Immature natural killer cell (primary cell): Measurements from ENCODE around the gene UST. TPM values are rescaled to one million over a fixed set of nuclear protein-coding genes. Genes with fewer than 3 reads are reported as not detected.
A peak's percentile ranks its signal among the peaks of the same experiment; 100 is the strongest.

Experiments used
- DNase-seq, 3 donors: peaks; one replicate each; pipeline ENCODE4 v3.0.0; 2022; ENCODE audit warnings: mixed read lengths in 1 of 3
- H3K27ac Mint-ChIP-seq, 6 donors: one replicate each; pipeline ENCODE4 v1.8.0; 2020; ENCODE audit warnings: mixed read lengths in 6 of 6, mild to moderate bottlenecking in 5 of 6, inconsistent platforms in 4 of 6, moderate library complexity in 3 of 6
- H3K27me3 Mint-ChIP-seq, 3 donors: one replicate each; pipeline ENCODE4 v1.8.0; 2020 to 2021; ENCODE audit warnings: low read depth in 3 of 3, mild to moderate bottlenecking in 3 of 3, mixed read lengths in 3 of 3, moderate library complexity in 3 of 3, inconsistent platforms in 1 of 3
- H3K36me3 Mint-ChIP-seq, 3 donors: one replicate each; pipeline ENCODE4 v1.8.0; 2020; ENCODE audit warnings: mixed read lengths in 3 of 3, inconsistent platforms in 2 of 3, mild to moderate bottlenecking in 2 of 3
- H3K4me1 Mint-ChIP-seq, 2 donors: one replicate each; pipeline ENCODE4 v1.8.0; 2020; ENCODE audit warnings: inconsistent platforms in 2 of 2, mild to moderate bottlenecking in 2 of 2, mixed read lengths in 2 of 2, moderate library complexity in 1 of 2
- H3K4me3 Mint-ChIP-seq, 5 donors: one replicate each; pipeline ENCODE4 v1.8.0; 2020; ENCODE audit warnings: mild to moderate bottlenecking in 5 of 5, mixed read lengths in 5 of 5, inconsistent platforms in 3 of 5, moderate library complexity in 3 of 5
- H3K9me3 Mint-ChIP-seq, 6 donors: one replicate each; pipeline ENCODE4 v1.8.0; 2020; ENCODE audit warnings: mild to moderate bottlenecking in 6 of 6, mixed read lengths in 6 of 6, inconsistent platforms in 4 of 6, moderate library complexity in 3 of 6
- polyA plus RNA-seq, 3 donors: library from polyadenylated mRNA; unstranded; fragments of 300-500 nt; fragmentation: Illumina TruSeq; gene quantifications; one replicate each; pipeline ENCODE4 v1.2.3, GENCODE V29; 2021

The UST gene
- polyA plus RNA-seq, 3 donors from 2014 or later: 3.7 to 6.9 (median 6.3) TPM

DNA sequence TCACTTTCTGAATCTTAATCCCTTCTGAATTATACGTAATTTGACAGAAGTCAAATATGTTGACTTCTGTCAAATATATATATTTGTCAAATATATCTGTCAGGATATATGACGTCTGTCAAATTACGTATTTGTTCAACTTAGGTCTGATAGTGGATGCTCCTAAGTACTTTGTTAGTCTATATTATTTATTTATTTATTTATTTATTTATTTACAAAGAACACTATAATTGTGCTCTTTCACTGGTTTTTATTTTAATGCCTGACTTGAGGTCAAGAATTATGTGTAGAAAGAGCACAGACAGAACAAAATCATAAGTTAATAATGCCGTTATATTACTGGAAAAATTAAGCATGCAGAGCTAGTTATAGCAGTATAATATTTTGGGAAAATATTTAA, 81.2 kb downstream of the UST start:
- H3K27me3 Mint-ChIP-seq: peaks cover 0 to 3% (median 2%) of the 10 kb centered on the region in 3 donors
- H3K4me1 Mint-ChIP-seq: peaks cover 74 to 80% of the 10 kb centered on the region in 2 donors
- H3K27ac Mint-ChIP-seq: no peak overlapping the region
- H3K9me3 Mint-ChIP-seq: no peaks in the 10 kb centered on the region
- no peak overlapping the region for H3K4me3 Mint-ChIP-seq
- no peak for DNase-seq
- peaks cover 0 to 4% (median 0%) of the 10 kb centered on the region in 3 donors for H3K36me3 Mint-ChIP-seq

DNA sequence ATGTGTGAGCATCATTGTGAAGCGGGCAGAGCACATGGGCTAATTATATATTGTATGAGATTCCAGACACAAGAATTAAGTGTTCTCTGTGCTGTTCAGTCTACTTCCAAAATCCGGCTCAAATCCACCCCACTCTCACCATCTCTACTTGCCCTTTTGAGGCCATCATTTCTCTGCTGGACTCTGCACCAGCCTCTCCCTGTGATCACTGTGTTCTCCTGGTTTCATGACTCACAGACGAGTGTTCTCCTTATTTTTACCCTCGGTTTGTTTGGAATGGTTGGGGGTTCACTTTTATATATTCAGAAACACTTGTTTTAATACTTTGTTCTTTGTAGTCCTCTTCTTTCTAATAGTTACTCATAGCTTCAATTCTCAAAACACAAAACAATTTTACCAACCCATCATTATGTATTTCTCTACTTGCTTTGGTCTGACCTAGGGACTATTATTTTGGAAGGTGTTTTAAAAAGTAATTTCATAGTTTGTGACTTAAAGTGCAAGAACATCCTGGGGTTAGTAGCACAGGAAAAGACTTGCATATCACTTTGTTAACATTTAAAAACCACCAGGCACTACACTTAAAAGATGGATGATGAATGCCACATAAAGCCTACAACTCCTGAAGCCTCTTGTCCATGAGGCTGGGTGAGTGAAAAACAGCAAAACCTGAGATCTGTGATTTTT, 82.7 kb downstream of the UST start:
- H3K27me3 Mint-ChIP-seq: peaks cover 0 to 3% (median 2%) of the 10 kb centered on the region in 3 donors
- DNase-seq: peak; percentile 30 to 41 (median 40)
- peaks cover 0 to 4% (median 0%) of the 10 kb centered on the region in 3 donors for H3K36me3 Mint-ChIP-seq
- peaks cover 61 to 68% of the 10 kb centered on the region in 2 donors for H3K4me1 Mint-ChIP-seq
- no peaks in the 10 kb centered on the region for H3K9me3 Mint-ChIP-seq
- H3K4me3 Mint-ChIP-seq: peak overlapping the region; percentile 66 to 92 (median 82)
- H3K27ac Mint-ChIP-seq: peak overlapping the region; percentile 71 to 94 (median 84)

DNA sequence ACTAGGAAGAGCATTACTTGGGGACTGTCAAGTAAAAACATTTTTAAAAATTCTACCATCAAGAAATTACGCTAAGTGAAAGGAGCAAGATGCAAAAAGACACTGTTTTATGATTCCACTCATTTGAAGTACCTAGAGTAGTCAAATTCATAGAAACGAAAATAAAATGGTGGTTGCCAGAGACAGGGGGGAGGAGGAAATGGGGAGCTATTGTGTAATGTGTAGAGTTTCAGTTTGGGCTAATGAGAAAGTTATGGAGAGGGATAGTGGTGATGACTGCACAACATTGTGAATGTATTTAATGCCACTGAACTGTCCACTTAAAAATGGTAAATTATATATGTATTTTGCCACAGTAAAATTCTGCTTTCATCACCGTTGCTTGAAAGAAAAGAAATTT, 83.8 kb downstream of the UST start:
- peak overlapping the region; percentile 71 to 94 (median 84) for H3K27ac Mint-ChIP-seq
- H3K27me3 Mint-ChIP-seq: peaks cover 0 to 3% (median 2%) of the 10 kb centered on the region in 3 donors
- peak overlapping the region; percentile 66 to 92 (median 82) for H3K4me3 Mint-ChIP-seq
- peaks cover 55 to 59% of the 10 kb centered on the region in 2 donors for H3K4me1 Mint-ChIP-seq
- H3K9me3 Mint-ChIP-seq: no peaks in the 10 kb centered on the region
- peaks cover 0 to 3% (median 0%) of the 10 kb centered on the region in 3 donors for H3K36me3 Mint-ChIP-seq
- DNase-seq: peak in 2 of 3 donors; percentile 15 to 22

DNA sequence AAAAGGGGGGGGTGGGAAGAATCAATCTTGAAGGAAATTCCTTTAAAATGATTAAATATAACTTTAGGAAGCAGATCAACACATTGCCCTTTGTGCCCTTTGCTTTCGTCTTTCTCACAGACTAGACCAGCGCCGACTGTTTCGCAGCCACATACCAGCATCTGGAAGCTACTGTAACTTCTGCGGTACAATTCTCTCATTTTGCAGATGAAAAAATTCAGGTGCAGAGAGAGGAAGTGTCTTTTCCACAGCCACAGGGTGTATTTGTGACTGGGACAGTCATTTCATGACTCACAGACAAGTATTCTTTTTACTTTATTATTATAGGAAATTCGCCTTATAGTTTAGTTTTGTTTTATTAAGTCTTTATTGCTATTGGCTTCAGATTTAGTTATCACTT, 84.2 kb downstream of the UST start:
- peak; percentile 43 to 65 (median 60) for DNase-seq
- Mint-ChIP-seq H3K9me3 (no peaks in the 10 kb centered on the region), H3K36me3 (peaks cover 0 to 3% (median 0%) of the 10 kb centered on the region in 3 donors), H3K4me3 (peak overlapping the region; percentile 66 to 92 (median 82)), H3K27ac (peak overlapping the region; percentile 71 to 94 (median 84)), H3K27me3 (peaks cover 0 to 3% (median 2%) of the 10 kb centered on the region in 3 donors), H3K4me1 (peaks cover 54 to 59% of the 10 kb centered on the region in 2 donors)

DNA sequence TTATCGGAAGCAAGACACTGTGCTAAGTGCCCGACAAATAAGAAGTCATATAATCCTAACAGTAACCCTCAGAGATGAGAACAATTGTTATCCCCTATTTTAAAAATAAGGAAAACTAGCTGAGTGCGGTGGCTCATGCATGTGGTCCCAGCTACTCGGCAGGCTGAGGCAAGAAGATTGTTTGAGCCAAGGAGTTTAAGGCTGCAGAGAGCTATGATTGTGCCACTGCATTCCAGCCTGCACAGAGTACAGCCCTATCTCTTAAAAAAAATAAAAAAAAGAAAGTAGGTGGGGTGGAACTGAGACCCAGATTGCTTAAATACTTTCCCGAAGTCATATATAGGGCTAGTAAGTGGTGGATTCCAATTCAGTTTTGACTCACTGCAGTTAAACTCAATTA, 84.7 kb downstream of the UST start:
- Mint-ChIP-seq H3K27ac (peak overlapping the region; percentile 71 to 94 (median 84)), H3K4me1 (peaks cover 50 to 57% of the 10 kb centered on the region in 2 donors), H3K9me3 (no peaks in the 10 kb centered on the region), H3K4me3 (peak overlapping the region; percentile 66 to 92 (median 82)), H3K27me3 (peaks cover 0 to 3% (median 2%) of the 10 kb centered on the region in 3 donors), H3K36me3 (peaks cover 0 to 3% (median 0%) of the 10 kb centered on the region in 3 donors)
- no peak for DNase-seq

DNA sequence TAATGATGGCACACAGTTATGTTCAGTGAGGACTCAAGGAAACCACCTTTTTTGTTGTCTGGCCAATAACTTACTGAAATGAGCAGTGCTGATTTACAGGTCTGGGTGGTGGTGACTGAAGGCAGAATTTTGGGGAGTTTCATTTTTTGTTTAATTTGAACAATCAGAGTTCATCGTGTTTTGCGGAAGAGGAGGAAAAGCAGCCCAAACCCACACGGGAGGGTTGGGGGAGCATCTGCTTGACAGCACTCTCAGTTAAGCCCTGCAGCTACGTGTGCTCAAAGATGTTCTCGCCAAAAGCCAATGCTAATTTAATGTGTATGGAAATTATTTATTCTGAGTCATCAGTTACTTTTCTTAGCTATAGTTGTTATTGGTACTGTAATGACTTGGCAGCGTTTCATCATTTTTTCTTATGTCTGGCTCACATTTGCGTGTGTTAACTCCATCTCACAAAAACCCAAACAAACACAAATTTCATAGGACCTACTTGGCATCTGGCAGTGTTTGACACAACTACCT, 89.2 kb downstream of the UST start:
- no peak overlapping the region for H3K27ac Mint-ChIP-seq
- peaks cover 0 to 2% (median 2%) of the 10 kb centered on the region in 3 donors for H3K27me3 Mint-ChIP-seq
- no peak overlapping the region for H3K4me3 Mint-ChIP-seq
- H3K4me1 Mint-ChIP-seq: peaks cover 20 to 30% of the 10 kb centered on the region in 2 donors
- no peaks in the 10 kb centered on the region for H3K9me3 Mint-ChIP-seq
- DNase-seq: no peak
- peaks cover 0 to 3% (median 0%) of the 10 kb centered on the region in 3 donors for H3K36me3 Mint-ChIP-seq

DNA sequence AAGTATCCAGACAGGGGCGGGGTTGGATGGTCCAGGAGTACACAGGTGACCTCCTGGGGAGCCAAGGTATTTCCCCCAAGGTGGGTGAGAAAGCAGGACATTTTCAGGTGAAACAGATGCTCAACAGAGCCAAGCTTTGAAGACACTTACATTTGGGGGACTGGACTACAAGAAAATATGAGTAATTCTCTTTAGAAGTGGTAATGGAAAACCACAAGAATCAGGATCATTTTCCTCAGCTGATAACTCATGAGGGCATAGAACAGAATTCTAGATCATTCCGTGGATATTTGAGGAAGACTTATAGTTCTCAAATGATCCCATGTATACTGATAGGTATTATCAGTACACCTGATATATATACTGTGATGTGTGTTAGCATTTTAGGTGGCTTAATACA, 89.9 kb downstream of the UST start:
- no peak for DNase-seq
- Mint-ChIP-seq H3K9me3 (no peaks in the 10 kb centered on the region), H3K27me3 (peaks cover 0 to 2% (median 0%) of the 10 kb centered on the region in 3 donors), H3K27ac (peak overlapping the region in 1 of 6 donors; percentile 24), H3K36me3 (peaks cover 0 to 3% (median 0%) of the 10 kb centered on the region in 3 donors), H3K4me3 (no peak overlapping the region), H3K4me1 (peaks cover 13 to 22% of the 10 kb centered on the region in 2 donors)

DNA sequence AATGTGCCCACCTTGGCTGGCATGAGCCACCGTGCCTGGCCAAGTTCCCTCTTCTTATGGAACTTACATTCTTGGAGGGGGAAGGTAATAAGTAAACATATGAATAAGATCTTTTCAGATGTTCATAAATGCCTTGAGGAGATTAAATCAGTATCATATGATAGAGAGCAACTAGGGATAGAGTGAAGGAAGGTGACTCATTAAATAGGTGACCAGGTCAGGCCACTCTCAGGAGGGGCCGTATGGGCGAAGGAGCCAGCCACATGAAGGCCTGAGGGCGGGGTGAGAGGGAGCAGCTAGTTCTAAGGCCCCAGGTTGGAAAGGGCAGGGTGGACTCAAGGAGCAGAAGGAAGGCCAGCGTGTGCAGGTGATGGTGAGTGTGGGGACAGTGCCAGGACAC, 91.1 kb downstream of the UST start:
- H3K27ac Mint-ChIP-seq: peak overlapping the region in 1 of 6 donors; percentile 1
- no peak overlapping the region for H3K4me3 Mint-ChIP-seq
- H3K36me3 Mint-ChIP-seq: peaks cover 0 to 3% (median 0%) of the 10 kb centered on the region in 3 donors
- H3K9me3 Mint-ChIP-seq: no peaks in the 10 kb centered on the region
- DNase-seq: no peak
- H3K4me1 Mint-ChIP-seq: peaks cover 6 to 11% of the 10 kb centered on the region in 2 donors
- H3K27me3 Mint-ChIP-seq: peaks cover 0 to 2% (median 0%) of the 10 kb centered on the region in 3 donors

DNA sequence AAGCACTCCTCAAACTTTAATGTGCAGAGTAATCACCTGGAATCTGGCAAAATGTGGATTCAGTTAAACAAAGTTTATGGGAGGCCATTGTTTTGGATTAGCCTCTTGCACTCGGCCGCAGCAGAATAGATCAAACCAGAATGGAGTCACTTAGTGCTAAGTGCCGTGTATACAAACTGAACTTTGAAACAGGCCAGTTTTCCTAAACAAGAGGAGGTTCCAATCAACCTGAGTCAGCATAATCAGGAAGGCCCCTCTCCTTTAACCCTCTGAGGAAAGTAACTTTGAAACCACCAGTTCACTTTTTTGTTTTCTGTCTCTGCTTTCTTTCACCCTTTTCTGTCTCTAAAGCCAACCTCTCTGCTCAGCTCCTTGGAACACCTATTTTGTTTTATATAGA, 92.2 kb downstream of the UST start:
- Mint-ChIP-seq H3K27ac (peak overlapping the region in 1 of 6 donors; percentile 26), H3K36me3 (peaks cover 0 to 3% (median 0%) of the 10 kb centered on the region in 3 donors), H3K4me1 (peaks cover 6 to 14% of the 10 kb centered on the region in 2 donors), H3K4me3 (no peak overlapping the region), H3K9me3 (no peaks in the 10 kb centered on the region), H3K27me3 (peaks cover 0 to 2% (median 0%) of the 10 kb centered on the region in 3 donors)
- no peak for DNase-seq

DNA sequence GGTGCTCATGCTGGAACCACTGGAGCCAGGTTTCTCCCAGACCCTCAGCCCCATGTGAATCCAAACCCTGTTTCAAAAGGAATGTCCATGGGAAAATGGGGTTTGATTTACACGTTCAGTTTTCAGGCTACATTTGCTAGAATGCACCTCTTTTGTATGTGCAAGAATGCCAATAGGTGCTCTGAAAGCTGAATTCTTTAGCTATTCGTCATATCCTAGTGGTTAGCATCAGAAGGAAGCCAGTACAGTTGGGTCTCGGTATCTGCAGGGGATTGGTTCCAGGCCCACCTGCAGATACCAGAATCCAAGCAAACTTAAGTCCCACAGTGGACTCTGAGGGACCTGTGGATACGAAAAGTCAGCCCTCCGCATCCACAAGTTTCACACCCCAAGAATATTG, 93.4 kb downstream of the UST start:
- no peak for DNase-seq
- Mint-ChIP-seq H3K27me3 (peaks cover 0 to 2% (median 0%) of the 10 kb centered on the region in 3 donors), H3K4me3 (no peak overlapping the region), H3K36me3 (peaks cover 0 to 3% (median 0%) of the 10 kb centered on the region in 3 donors), H3K27ac (no peak overlapping the region), H3K9me3 (no peaks in the 10 kb centered on the region), H3K4me1 (peaks cover 12 to 27% of the 10 kb centered on the region in 2 donors)

DNA sequence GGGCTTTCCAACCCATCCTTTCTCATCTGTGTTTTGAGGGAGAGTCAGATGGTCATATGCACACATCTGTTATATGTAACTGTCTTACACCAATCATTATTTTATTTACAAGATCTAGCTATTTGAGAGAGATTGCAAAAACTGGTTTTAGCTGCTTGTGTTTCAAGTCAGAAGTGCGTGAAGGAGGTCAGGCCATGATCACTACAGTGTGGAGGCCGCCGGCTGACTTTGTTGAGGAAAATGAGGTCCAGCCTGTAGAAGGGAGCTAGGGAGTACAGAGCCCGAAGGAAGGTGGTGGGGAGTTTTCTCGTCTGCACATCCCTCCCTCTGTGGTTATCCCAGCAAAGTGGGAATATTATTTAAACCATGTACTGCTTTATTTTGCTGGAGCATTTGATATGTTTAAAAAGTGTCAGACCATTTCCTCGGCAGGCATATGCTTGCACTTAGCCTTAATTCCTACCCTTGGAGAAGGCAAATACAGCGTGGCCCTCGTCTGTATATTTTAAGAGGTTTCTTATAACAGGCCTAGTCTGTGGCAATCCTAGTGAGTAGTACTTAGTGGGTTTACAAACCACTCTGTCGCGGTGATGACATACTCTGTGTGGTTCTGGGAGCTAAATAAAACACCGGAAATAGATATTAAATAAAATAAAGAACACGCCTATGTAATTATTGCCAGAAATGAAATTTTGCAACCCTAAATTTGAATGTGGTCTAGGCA, 95.6 kb downstream of the UST start:
- Mint-ChIP-seq H3K27ac (no peak overlapping the region), H3K9me3 (no peaks in the 10 kb centered on the region), H3K4me3 (no peak overlapping the region), H3K36me3 (no peaks in the 10 kb centered on the region), H3K4me1 (peaks cover 18 to 33% of the 10 kb centered on the region in 2 donors), H3K27me3 (peaks cover 0 to 2% (median 0%) of the 10 kb centered on the region in 3 donors)
- DNase-seq: no peak

DNA sequence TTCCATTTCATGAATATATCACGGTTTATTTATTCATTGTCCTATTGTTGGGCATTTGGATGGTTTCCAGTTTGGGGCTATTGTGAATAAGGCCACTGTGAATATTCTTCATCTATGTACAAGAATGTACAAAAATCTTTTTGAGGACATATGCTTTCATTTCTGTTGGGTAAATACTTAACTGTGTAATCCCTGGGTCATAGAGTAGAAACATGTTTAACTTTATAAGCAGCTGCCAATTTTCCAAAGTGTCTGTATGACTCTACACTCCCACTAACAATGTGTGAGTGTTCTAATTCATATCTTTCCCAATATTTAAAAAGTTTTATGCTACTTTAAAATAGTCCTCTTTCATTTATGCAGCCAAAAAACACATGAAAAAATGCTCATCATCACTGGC, 98.6 kb downstream of the UST start:
- no peak overlapping the region for H3K27ac Mint-ChIP-seq
- no peak for DNase-seq
- no peaks in the 10 kb centered on the region for H3K27me3 Mint-ChIP-seq

DNA sequence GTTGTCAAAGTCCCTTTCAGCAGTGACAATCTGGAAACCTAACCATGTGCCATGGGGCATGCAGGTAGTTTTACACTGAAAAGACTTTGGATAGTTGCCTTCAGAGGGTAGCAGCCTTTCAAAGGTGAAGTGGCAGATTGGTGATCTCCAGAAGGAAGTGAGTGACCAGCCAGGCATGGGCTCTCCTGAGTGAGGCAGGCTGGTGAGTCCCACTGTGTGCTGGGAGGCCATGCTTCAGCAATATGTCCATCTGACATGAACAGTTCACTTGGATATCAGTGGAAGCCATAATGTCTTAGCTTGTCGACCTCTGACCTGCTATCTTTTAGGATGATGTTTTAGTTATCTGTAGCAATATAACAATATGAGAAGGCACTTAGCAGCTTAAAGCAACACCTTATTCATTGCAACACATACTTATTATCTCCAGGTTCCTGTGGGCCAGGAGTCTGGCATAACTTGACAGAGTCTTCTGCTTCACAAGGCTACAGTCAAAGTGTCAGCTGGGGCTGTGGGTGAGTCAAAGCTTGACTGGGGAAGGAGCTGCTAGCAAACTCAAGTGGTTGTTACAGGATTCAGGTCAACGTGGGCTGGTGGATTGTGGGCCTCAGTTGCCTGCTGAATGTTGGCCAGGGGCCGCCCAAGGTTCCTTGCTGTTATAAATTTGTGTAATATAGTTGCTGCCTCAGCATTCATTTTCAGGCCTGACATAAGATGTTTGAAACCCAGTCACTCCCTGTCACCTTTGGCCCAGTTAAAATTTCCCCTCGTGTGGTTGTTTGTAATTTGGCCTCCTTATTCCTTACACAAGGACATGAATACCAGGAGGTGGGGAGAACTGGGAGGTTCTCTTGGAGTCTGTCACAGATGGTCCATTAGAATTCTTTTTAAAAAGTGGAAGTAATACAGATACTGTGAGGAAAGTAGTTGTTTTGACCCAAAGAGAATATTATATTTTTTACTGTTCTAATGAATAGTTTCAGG, 100.2 kb downstream of the UST start:
- Mint-ChIP-seq H3K4me3 (no peak overlapping the region), H3K4me1 (peaks cover 31 to 46% of the 10 kb centered on the region in 2 donors), H3K27me3 (no peaks in the 10 kb centered on the region), H3K9me3 (no peaks in the 10 kb centered on the region), H3K36me3 (no peaks in the 10 kb centered on the region), H3K27ac (peak overlapping the region in 2 of 6 donors; percentile 14 to 39)
- no peak for DNase-seq

More for the DNA sequence above, 98.6 kb downstream of the UST start:
- H3K4me1 Mint-ChIP-seq: peaks cover 31 to 46% of the 10 kb centered on the region in 2 donors
- H3K9me3 Mint-ChIP-seq: no peaks in the 10 kb centered on the region
- no peak overlapping the region for H3K4me3 Mint-ChIP-seq
- H3K36me3 Mint-ChIP-seq: no peaks in the 10 kb centered on the region
